ENCODE results near the gene PPP3CA. TPM values are rescaled to one million over a fixed set of nuclear protein-coding genes. Genes with fewer than 3 reads are reported as not detected.

Gene PPP3CA
- total RNA-seq, 3 donors from 2014 or later: 32.4 to 59.6 (median 47.8) TPM

DNA sequence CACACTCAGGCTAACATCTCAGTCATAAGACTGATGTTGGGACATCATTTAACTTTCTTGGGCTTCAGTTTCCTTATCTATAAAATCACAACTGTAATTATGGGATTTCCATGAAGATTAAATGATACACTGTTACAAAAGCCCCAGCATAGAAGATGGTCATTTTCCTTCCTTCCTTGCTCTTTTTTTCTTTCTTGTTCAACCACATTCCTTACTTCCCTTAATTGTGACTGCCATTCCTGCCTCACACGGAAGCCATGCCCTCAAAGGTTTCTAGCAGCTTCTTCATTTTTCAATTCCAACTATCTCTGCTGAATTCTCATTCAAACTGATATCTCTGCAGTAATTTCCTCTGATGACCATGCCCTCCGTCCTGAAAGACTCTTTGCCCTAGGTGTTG lies 311.8 kb downstream of the PPP3CA start:
- Histone ChIP-seq H3K27me3 (no peaks in the 10 kb centered on the region), H3K36me3 (no peaks in the 10 kb centered on the region), H3K4me3 (no peak overlapping the region), H3K9me3 (no peaks in the 10 kb centered on the region), H3K4me1 (no peaks in the 10 kb centered on the region), H3K27ac (no peak overlapping the region)
- TF ChIP-seq POLR2AphosphoS5 (IDR thresholded peaks at IDR 0.05) (no peak), POLR2A (IDR thresholded peaks at IDR 0.05) (no peak)
- TF ChIP-seq, protein P1, sequence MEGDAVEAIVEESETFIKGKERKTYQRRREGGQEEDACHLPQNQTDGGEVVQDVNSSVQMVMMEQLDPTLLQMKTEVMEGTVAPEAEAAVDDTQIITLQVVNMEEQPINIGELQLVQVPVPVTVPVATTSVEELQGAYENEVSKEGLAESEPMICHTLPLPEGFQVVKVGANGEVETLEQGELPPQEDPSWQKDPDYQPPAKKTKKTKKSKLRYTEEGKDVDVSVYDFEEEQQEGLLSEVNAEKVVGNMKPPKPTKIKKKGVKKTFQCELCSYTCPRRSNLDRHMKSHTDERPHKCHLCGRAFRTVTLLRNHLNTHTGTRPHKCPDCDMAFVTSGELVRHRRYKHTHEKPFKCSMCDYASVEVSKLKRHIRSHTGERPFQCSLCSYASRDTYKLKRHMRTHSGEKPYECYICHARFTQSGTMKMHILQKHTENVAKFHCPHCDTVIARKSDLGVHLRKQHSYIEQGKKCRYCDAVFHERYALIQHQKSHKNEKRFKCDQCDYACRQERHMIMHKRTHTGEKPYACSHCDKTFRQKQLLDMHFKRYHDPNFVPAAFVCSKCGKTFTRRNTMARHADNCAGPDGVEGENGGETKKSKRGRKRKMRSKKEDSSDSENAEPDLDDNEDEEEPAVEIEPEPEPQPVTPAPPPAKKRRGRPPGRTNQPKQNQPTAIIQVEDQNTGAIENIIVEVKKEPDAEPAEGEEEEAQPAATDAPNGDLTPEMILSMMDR (IDR thresholded peaks at IDR 0.05): no peak
- no peak for DNase-seq (ENCODE audit: low spot score in 2 of 2)
- intact Hi-C loops (cut with DNase I; ENCODE audit: low total_unique reads): no loop called here

DNA sequence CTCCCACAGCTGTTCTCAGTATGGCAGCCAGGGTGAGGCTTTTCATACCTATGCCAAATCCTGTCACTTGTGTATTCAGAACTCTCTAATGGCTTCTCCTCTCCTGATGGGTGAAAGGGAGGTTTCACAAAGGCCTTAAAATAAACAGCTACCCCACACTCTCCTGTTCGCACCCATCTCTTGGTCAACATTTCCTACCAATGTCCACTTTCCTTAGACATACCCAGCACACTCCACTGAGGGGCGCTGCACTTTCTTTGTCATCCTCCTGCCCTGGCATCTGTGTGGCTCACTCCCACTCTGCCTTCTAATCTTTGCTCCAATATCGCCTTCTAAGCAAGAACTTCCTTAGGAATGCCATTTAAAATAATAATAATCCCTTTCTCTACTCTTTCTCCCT lies 313.3 kb downstream of the PPP3CA start:
- no peaks in the 10 kb centered on the region for H3K9me3 ChIP-seq
- no peak overlapping the region for H3K27ac ChIP-seq
- intact Hi-C loops (cut with DNase I; ENCODE audit: low total_unique reads): no loop called here
- H3K4me3 ChIP-seq: no peak overlapping the region
- TF ChIP-seq, protein P1 (IDR thresholded peaks at IDR 0.05): no peak
- no peaks in the 10 kb centered on the region for H3K27me3 ChIP-seq
- no peaks in the 10 kb centered on the region for H3K36me3 ChIP-seq
- H3K4me1 ChIP-seq: no peaks in the 10 kb centered on the region
- DNase-seq (ENCODE audit: low spot score in 2 of 2): no peak

DNA sequence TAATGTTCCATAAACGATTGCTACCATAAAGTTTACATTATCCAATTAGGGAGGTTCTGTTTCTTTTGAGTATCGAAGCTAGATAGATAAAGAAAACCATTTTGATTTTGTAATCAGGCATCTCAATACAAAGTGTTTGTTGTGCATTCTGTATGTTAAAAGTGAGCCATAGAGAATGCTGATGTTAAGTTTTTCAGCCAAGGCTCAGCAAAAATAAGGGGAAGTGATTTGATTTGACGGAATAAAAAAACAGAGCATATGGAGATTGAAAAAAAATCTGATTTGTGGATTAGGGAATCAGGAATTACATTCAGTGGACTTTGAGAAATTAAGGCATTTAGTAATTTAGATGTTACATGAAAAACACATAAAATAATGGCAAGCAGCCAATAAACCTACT lies 314.8 kb downstream of the PPP3CA start:
- Histone ChIP-seq H3K36me3 (no peaks in the 10 kb centered on the region), H3K9me3 (no peaks in the 10 kb centered on the region), H3K27me3 (no peaks in the 10 kb centered on the region), H3K4me1 (no peaks in the 10 kb centered on the region), H3K27ac (no peak overlapping the region), H3K4me3 (no peak overlapping the region)
- no peak for DNase-seq (ENCODE audit: low spot score in 2 of 2)
- intact Hi-C loops (cut with DNase I; ENCODE audit: low total_unique reads): no loop called here
- no peak for TF ChIP-seq POLR2AphosphoS5 (IDR thresholded peaks at IDR 0.05)

DNA sequence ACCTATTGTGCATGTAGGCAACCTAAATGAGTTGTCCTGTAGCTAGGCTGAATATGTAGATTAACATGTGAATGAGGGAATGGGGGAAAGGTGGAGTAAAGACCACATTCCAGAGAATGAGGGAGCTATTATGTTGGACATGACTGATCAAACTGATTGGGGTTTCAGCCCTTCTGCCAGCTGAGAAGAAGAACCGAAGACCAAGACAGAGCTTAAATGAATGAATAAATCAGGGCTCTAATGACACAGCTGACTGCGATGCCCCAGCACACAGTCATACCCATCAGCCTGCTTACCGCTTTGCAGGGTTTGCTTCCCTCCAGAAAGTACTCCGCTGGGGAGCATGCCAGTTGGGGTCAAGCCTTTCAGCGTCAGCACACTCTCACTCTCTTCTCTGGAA lies 315.4 kb downstream of the PPP3CA start:
- TF ChIP-seq POLR2A (IDR thresholded peaks at IDR 0.05): no peak
- TF ChIP-seq, protein P1 (IDR thresholded peaks at IDR 0.05): no peak
- TF ChIP-seq POLR2AphosphoS5 (IDR thresholded peaks at IDR 0.05): no peak
- intact Hi-C loops (cut with DNase I; ENCODE audit: low total_unique reads): no loop called here
- H3K36me3 ChIP-seq: no peaks in the 10 kb centered on the region
- DNase-seq (ENCODE audit: low spot score in 2 of 2): no peak
- no peak overlapping the region for H3K4me3 ChIP-seq
- no peaks in the 10 kb centered on the region for H3K9me3 ChIP-seq
- H3K4me1 ChIP-seq: no peaks in the 10 kb centered on the region
- H3K27ac ChIP-seq: no peak overlapping the region
- H3K27me3 ChIP-seq: no peaks in the 10 kb centered on the region

DNA sequence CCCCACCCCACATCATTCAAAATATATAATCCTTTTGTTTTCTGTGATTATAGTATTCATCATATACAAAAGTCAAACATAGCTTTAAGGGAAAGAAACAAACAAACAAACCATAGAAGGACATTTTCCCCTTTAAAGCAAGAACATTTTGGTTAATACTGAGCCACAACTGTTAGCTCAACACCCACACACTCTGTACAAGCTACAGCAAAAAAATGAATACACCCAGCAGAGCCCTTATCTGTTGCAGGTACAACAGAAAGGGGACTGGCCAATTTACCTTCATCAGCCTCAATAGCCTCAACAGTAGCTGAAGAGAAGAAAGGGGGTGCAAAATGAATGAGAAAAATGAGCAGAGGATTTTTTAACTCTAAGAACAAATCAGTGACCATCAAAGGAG lies 318.4 kb downstream of the PPP3CA start:
- H3K4me3 ChIP-seq: no peak overlapping the region
- no peak overlapping the region for H3K27ac ChIP-seq
- no peaks in the 10 kb centered on the region for H3K36me3 ChIP-seq
- TF ChIP-seq, protein P1 (IDR thresholded peaks at IDR 0.05): no peak
- TF ChIP-seq POLR2A (IDR thresholded peaks at IDR 0.05) (no peak), POLR2AphosphoS5 (IDR thresholded peaks at IDR 0.05) (no peak)
- intact Hi-C loops (cut with DNase I; ENCODE audit: low total_unique reads): no loop called here
- no peak for DNase-seq (ENCODE audit: low spot score in 2 of 2)
- no peaks in the 10 kb centered on the region for H3K9me3 ChIP-seq
- no peaks in the 10 kb centered on the region for H3K4me1 ChIP-seq
- H3K27me3 ChIP-seq: no peaks in the 10 kb centered on the region

DNA sequence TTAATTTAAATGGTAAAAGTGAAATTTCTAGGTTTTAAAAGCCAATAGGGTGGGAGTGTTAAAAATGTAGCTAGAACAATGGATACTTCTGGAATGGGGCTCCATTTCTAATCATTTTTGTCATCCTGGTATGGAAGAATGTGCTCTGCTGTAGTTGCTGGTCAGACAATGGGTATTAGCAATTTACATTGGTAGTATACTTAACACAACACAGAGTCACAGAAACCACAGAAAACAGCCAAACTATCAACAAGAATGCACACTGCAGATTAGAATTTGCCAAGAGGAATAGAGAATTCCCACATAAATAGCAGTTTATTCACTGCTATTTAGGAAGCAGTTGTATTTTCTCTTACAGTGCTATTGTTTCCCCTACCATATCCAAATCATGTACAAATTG lies 319.6 kb downstream of the PPP3CA start:
- intact Hi-C loops (cut with DNase I; ENCODE audit: low total_unique reads): no loop called here
- Histone ChIP-seq H3K9me3 (no peaks in the 10 kb centered on the region), H3K27ac (no peak overlapping the region), H3K4me1 (no peaks in the 10 kb centered on the region), H3K4me3 (no peak overlapping the region), H3K27me3 (no peaks in the 10 kb centered on the region), H3K36me3 (no peaks in the 10 kb centered on the region)
- TF ChIP-seq, protein P1 (IDR thresholded peaks at IDR 0.05): no peak
- TF ChIP-seq POLR2AphosphoS5 (IDR thresholded peaks at IDR 0.05) (no peak), POLR2A (IDR thresholded peaks at IDR 0.05) (no peak)
- no peak for DNase-seq (ENCODE audit: low spot score in 2 of 2)

All from breast epithelium (tissue), 4 donors.